CD4-positive, alpha-beta T cell treated with Interleukin-10 for 1 hour (primary cell): ENCODE results near the gene JUN.

Experiments
- DNase-seq: peaks from one replicate; pipeline ENCODE4 v3.0.0-alpha.2; 2020

The JUN gene

GRCh38 chr1:58783993-58784757 is at the start of gene JUN:
JUN (minus strand) TSS chr1:58784047; CDS start chr1:58783070, 977 bp downstream.
- peak; percentile 100 for DNase-seq

- DNase-seq: no peak
Observed at GRCh38 chr1:58833166-58833565, 49.3 kb upstream of the JUN start.

- no peak for DNase-seq
Observed at GRCh38 chr1:58830291-58830690, 46.4 kb upstream of the JUN start.

GRCh38 chr1:58829866-58830265 is 46.0 kb upstream of the JUN start:
- no peak for DNase-seq

GRCh38 chr1:58827298-58827697 is 43.5 kb upstream of the JUN start:
- DNase-seq: no peak

GRCh38 chr1:58824753-58825389 is 41.0 kb upstream of the JUN start:
- no peak for DNase-seq

- no peak for DNase-seq
Observed at GRCh38 chr1:58823481-58824010, 39.7 kb upstream of the JUN start.

- no peak for DNase-seq
Observed at GRCh38 chr1:58821309-58821708, 37.5 kb upstream of the JUN start.

- no peak for DNase-seq
Observed at GRCh38 chr1:58818976-58819375, 35.1 kb upstream of the JUN start.

GRCh38 chr1:58818075-58818474 is 34.2 kb upstream of the JUN start:
- no peak for DNase-seq

- DNase-seq: no peak
Observed at GRCh38 chr1:58816747-58817221, 32.9 kb upstream of the JUN start.

GRCh38 chr1:58816072-58816746 is 32.4 kb upstream of the JUN start:
- peak; percentile 82 for DNase-seq

- DNase-seq: peak; percentile 13
Observed at GRCh38 chr1:58815686-58816071, 31.8 kb upstream of the JUN start.

- peak; percentile 67 for DNase-seq
Observed at GRCh38 chr1:58815069-58815685, 31.3 kb upstream of the JUN start.

- no peak for DNase-seq
Observed at GRCh38 chr1:58814251-58815068, 30.6 kb upstream of the JUN start.

GRCh38 chr1:58813801-58814200 is 30.0 kb upstream of the JUN start:
- no peak for DNase-seq

- DNase-seq: no peak
Observed at GRCh38 chr1:58813361-58813760, 29.5 kb upstream of the JUN start.

GRCh38 chr1:58812926-58813325 is 29.1 kb upstream of the JUN start:
- peak; percentile 81 for DNase-seq

GRCh38 chr1:58812468-58812867 is 28.6 kb upstream of the JUN start:
- no peak for DNase-seq

GRCh38 chr1:58811303-58811702 is 27.5 kb upstream of the JUN start:
- no peak for DNase-seq

- no peak for DNase-seq
Observed at GRCh38 chr1:58809325-58810010, 25.6 kb upstream of the JUN start.

GRCh38 chr1:58808077-58808476 is 24.2 kb upstream of the JUN start:
- DNase-seq: no peak
